Activated CD4-positive, alpha-beta T cell treated with anti-CD3 and anti-CD28 coated beads, Interleukin-2, amount 10 ng/mL, durations not matched to agents 24 days and 14 days (primary cell): ENCODE data around the gene NUDT14. TPM values are rescaled to one million over a fixed set of nuclear protein-coding genes. Genes with fewer than 3 reads are reported as not detected.

Source experiments
- DNase-seq: peaks from one replicate; pipeline ENCODE4 v3.0.0; 2022
- H3K27ac Mint-ChIP-seq: one replicate; pipeline ENCODE4 v1.8.0; 2022; ENCODE audit warnings: mild to moderate bottlenecking, mixed read lengths
- H3K27me3 Mint-ChIP-seq: one replicate; pipeline ENCODE4 v1.8.0; 2022; ENCODE audit warnings: mixed read lengths
- H3K36me3 Mint-ChIP-seq: one replicate; pipeline ENCODE4 v1.8.0; 2022; ENCODE audit warnings: low read depth, mild to moderate bottlenecking, mixed read lengths
- H3K4me1 Mint-ChIP-seq: one replicate; pipeline ENCODE4 v1.8.0; 2021; ENCODE audit warnings: mixed read lengths
- H3K4me3 Mint-ChIP-seq: one replicate; pipeline ENCODE4 v1.8.0; 2022; ENCODE audit warnings: mild to moderate bottlenecking, moderate library complexity, mixed read lengths
- H3K9me3 Mint-ChIP-seq: one replicate; pipeline ENCODE4 v1.8.0; 2021; ENCODE audit warnings: mixed read lengths
- intact Hi-C: fragments of 100-400 bp; cut with micrococcal nuclease; formaldehyde crosslinking; loops from one replicate; pipeline ENCODE4 v1.15.1; 2023
- total RNA-seq: library from RNA; stranded (reverse); gene quantifications from 2 replicates; pipeline ENCODE4 v1.2.3, GENCODE V29; 2022

Gene NUDT14
- total RNA-seq, 1 donor from 2014 or later, result 8.3 TPM

- H3K36me3 Mint-ChIP-seq, result peaks cover 1% of the 10 kb centered on the region
- no peaks in the 10 kb centered on the region for H3K9me3 Mint-ChIP-seq
- no peaks in the 10 kb centered on the region for H3K27me3 Mint-ChIP-seq
- no peak for DNase-seq
- no peak overlapping the region for H3K27ac Mint-ChIP-seq
- intact Hi-C loops, result no loop called here
- no peaks in the 10 kb centered on the region for H3K4me1 Mint-ChIP-seq
- no peak overlapping the region for H3K4me3 Mint-ChIP-seq
Measured at GRCh38 chr14:105207996-105208737, 27.1 kb upstream of the NUDT14 start.

- intact Hi-C loops, result no loop called here
- H3K36me3 Mint-ChIP-seq, result peaks cover 1% of the 10 kb centered on the region
- H3K4me3 Mint-ChIP-seq, result no peak overlapping the region
- H3K9me3 Mint-ChIP-seq, result no peaks in the 10 kb centered on the region
- H3K27me3 Mint-ChIP-seq, result no peaks in the 10 kb centered on the region
- no peak for DNase-seq
- no peaks in the 10 kb centered on the region for H3K4me1 Mint-ChIP-seq
- no peak overlapping the region for H3K27ac Mint-ChIP-seq
Measured at GRCh38 chr14:105207460-105207901, 26.4 kb upstream of the NUDT14 start.

- no peak overlapping the region for H3K27ac Mint-ChIP-seq
- H3K9me3 Mint-ChIP-seq, result no peaks in the 10 kb centered on the region
Measured at GRCh38 chr14:105206873-105207272, 25.8 kb upstream of the NUDT14 start.

GRCh38 chr14:105205673-105206208, 24.6 kb upstream of the NUDT14 start:
- no peak for DNase-seq
- H3K4me3 Mint-ChIP-seq, result no peak overlapping the region
- peaks cover 6% of the 10 kb centered on the region for H3K4me1 Mint-ChIP-seq
- H3K9me3 Mint-ChIP-seq, result no peaks in the 10 kb centered on the region
- no peaks in the 10 kb centered on the region for H3K27me3 Mint-ChIP-seq
- H3K27ac Mint-ChIP-seq, result no peak overlapping the region
- intact Hi-C loops, result no loop called here
- H3K36me3 Mint-ChIP-seq, result no peaks in the 10 kb centered on the region

More at GRCh38 chr14:105206873-105207272, 25.8 kb upstream of the NUDT14 start:
- intact Hi-C loops, result no loop called here
- peaks cover 2% of the 10 kb centered on the region for H3K4me1 Mint-ChIP-seq
- no peak overlapping the region for H3K4me3 Mint-ChIP-seq
- no peaks in the 10 kb centered on the region for H3K27me3 Mint-ChIP-seq
- H3K36me3 Mint-ChIP-seq, result no peaks in the 10 kb centered on the region
- no peak for DNase-seq

GRCh38 chr14:105204931-105205672, 24.0 kb upstream of the NUDT14 start:
- intact Hi-C loops, result no loop called here
- H3K36me3 Mint-ChIP-seq, result no peaks in the 10 kb centered on the region
- H3K27me3 Mint-ChIP-seq, result peaks cover 4% of the 10 kb centered on the region
- H3K9me3 Mint-ChIP-seq, result no peaks in the 10 kb centered on the region
- no peak overlapping the region for H3K4me3 Mint-ChIP-seq
- DNase-seq, result no peak
- H3K4me1 Mint-ChIP-seq, result peaks cover 6% of the 10 kb centered on the region
- no peak overlapping the region for H3K27ac Mint-ChIP-seq

- no peak for DNase-seq
- intact Hi-C loops, result no loop called here
- Mint-ChIP-seq H3K9me3 (no peaks in the 10 kb centered on the region), H3K27ac (no peak overlapping the region), H3K36me3 (no peaks in the 10 kb centered on the region), H3K4me1 (peaks cover 6% of the 10 kb centered on the region), H3K4me3 (no peak overlapping the region), H3K27me3 (peaks cover 8% of the 10 kb centered on the region)
Measured at GRCh38 chr14:105204206-105204930, 23.3 kb upstream of the NUDT14 start.

GRCh38 chr14:105203701-105204100, 22.6 kb upstream of the NUDT14 start:
- DNase-seq, result no peak
- H3K27ac Mint-ChIP-seq, result no peak overlapping the region
- H3K4me1 Mint-ChIP-seq, result peaks cover 7% of the 10 kb centered on the region
- intact Hi-C loops, result loop anchor here (1.0 kb wide), 1 partner anchor 149 kb away; no protein-coding TSS in a partner anchor
- H3K27me3 Mint-ChIP-seq, result peaks cover 11% of the 10 kb centered on the region
- H3K36me3 Mint-ChIP-seq, result no peaks in the 10 kb centered on the region
- H3K4me3 Mint-ChIP-seq, result no peak overlapping the region
- no peaks in the 10 kb centered on the region for H3K9me3 Mint-ChIP-seq

GRCh38 chr14:105203057-105203531, 22.0 kb upstream of the NUDT14 start:
- Mint-ChIP-seq H3K27ac (no peak overlapping the region), H3K9me3 (no peaks in the 10 kb centered on the region), H3K4me3 (no peak overlapping the region), H3K36me3 (no peaks in the 10 kb centered on the region), H3K4me1 (peaks cover 7% of the 10 kb centered on the region), H3K27me3 (peaks cover 14% of the 10 kb centered on the region)
- intact Hi-C loops, result loop anchor here (1.0 kb wide), 1 partner anchor 149 kb away; no protein-coding TSS in a partner anchor
- DNase-seq, result peak; percentile 91

- H3K27ac Mint-ChIP-seq, result no peak overlapping the region
- no peaks in the 10 kb centered on the region for H3K9me3 Mint-ChIP-seq
- no peaks in the 10 kb centered on the region for H3K36me3 Mint-ChIP-seq
- H3K4me3 Mint-ChIP-seq, result peak overlapping the region; percentile 45
- DNase-seq, result peak; percentile 79
- intact Hi-C loops, result no loop called here
- peaks cover 7% of the 10 kb centered on the region for H3K4me1 Mint-ChIP-seq
- peaks cover 22% of the 10 kb centered on the region for H3K27me3 Mint-ChIP-seq
Measured at GRCh38 chr14:105201925-105202513, 20.9 kb upstream of the NUDT14 start.

GRCh38 chr14:105201156-105201924, 20.2 kb upstream of the NUDT14 start:
- no peaks in the 10 kb centered on the region for H3K36me3 Mint-ChIP-seq
- intact Hi-C loops, result no loop called here
- no peak for DNase-seq
- peaks cover 22% of the 10 kb centered on the region for H3K27me3 Mint-ChIP-seq
- peak overlapping the region; percentile 45 for H3K4me3 Mint-ChIP-seq
- H3K9me3 Mint-ChIP-seq, result no peaks in the 10 kb centered on the region
- no peak overlapping the region for H3K27ac Mint-ChIP-seq
- H3K4me1 Mint-ChIP-seq, result peaks cover 7% of the 10 kb centered on the region

- no peak overlapping the region for H3K4me3 Mint-ChIP-seq
- DNase-seq, result no peak
- no peak overlapping the region for H3K27ac Mint-ChIP-seq
- no peaks in the 10 kb centered on the region for H3K9me3 Mint-ChIP-seq
- intact Hi-C loops, result no loop called here
- H3K4me1 Mint-ChIP-seq, result peaks cover 10% of the 10 kb centered on the region
- H3K36me3 Mint-ChIP-seq, result no peaks in the 10 kb centered on the region
- peaks cover 28% of the 10 kb centered on the region for H3K27me3 Mint-ChIP-seq
Measured at GRCh38 chr14:105200641-105201040, 19.5 kb upstream of the NUDT14 start.

GRCh38 chr14:105200074-105200473, 19.0 kb upstream of the NUDT14 start:
- H3K36me3 Mint-ChIP-seq, result no peaks in the 10 kb centered on the region
- intact Hi-C loops, result no loop called here
- H3K4me3 Mint-ChIP-seq, result no peak overlapping the region
- peaks cover 31% of the 10 kb centered on the region for H3K27me3 Mint-ChIP-seq
- no peak for DNase-seq
- H3K27ac Mint-ChIP-seq, result no peak overlapping the region
- H3K9me3 Mint-ChIP-seq, result no peaks in the 10 kb centered on the region
- peaks cover 13% of the 10 kb centered on the region for H3K4me1 Mint-ChIP-seq

- H3K9me3 Mint-ChIP-seq, result no peaks in the 10 kb centered on the region
- H3K27me3 Mint-ChIP-seq, result peaks cover 37% of the 10 kb centered on the region
- H3K36me3 Mint-ChIP-seq, result no peaks in the 10 kb centered on the region
- peaks cover 18% of the 10 kb centered on the region for H3K4me1 Mint-ChIP-seq
- intact Hi-C loops, result no loop called here
- DNase-seq, result no peak
- no peak overlapping the region for H3K4me3 Mint-ChIP-seq
- no peak overlapping the region for H3K27ac Mint-ChIP-seq
Measured at GRCh38 chr14:105199093-105199492, 18.0 kb upstream of the NUDT14 start.
